Activated T-helper 1 cell treated with anti-CD3 and anti-CD28 coated beads, Interleukin-2, amount 50 U/mL, for 16 hours (primary cell): ENCODE results near the gene BET1.

Experiments used
- DNase-seq, 2 donors: peaks; one replicate each; pipeline ENCODE4 v3.0.0-alpha.2; 2020; ENCODE audit warnings: low read depth in 1 of 2, low spot score in 1 of 2

Gene BET1

GRCh38 chr7:93958651-93959050 lies 45.5 kb downstream of the BET1 start:
- DNase-seq = no peak

DNA sequence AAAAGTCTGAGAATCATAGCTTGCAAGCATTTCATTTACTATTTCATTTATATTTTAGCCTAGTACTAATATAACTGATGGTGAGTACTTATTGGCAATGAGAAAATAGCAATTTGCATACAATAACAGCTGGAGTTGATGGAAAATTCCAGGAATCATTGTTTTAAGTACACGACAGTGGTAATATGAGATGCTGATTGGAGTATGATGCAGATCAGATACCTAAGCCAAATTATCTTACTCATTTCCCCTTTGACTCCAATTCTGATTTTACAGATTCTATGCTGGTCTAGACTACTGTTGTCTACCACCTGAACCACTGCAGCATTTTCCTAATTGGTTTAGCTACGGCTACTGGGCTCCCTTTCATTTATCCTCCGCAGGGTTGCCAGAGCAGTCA lies 45.9 kb downstream of the BET1 start:
- no peak for DNase-seq

- no peak for DNase-seq
Measured at GRCh38 chr7:93957767-93958166, 46.4 kb downstream of the BET1 start.

DNA sequence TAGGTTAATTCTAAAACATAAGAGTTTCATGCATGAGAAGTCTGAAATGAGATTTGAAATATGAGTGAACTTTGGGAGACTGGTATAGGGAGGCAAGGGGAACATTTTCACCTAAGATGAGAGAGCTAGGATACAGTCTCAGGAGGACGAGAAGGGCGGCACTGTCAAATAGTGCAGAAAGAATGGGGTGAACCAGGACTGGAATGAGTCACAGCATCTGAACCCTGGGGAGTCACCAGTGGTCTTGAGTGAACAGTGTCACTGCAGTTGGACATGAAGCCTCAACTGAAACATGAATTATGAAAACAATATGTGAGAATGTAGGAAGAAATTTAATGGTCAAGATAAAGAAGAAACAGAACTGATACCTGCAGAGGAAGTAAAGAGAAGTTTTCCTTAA lies 48.9 kb downstream of the BET1 start:
- DNase-seq = no peak

DNA sequence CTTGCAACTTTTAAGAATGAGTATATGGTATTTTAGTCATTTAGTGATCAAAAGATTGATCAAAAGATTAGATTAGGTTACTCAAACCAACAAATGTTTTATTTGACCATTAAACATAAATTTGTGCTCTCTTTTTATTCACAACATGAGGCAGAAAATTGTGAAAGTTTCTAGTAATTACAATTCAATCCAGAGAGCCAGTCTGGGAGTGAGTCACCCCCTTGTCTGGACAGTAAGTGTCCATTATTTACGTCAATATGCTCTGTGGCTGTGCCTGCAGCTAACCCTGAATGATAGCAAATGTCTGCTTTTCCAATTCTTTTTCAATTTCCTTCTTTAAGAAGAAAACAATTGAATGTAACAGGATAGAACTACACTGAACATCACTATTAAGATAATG lies 54.7 kb downstream of the BET1 start:
- no peak for DNase-seq

GRCh38 chr7:93948873-93949272 lies 55.3 kb downstream of the BET1 start:
- no peak for DNase-seq

GRCh38 chr7:93948106-93948505 lies 56.0 kb downstream of the BET1 start:
- no peak for DNase-seq

GRCh38 chr7:93945756-93946535 lies 58.2 kb downstream of the BET1 start:
- no peak for DNase-seq

GRCh38 chr7:93945083-93945482 lies 59.1 kb downstream of the BET1 start:
- DNase-seq = no peak

GRCh38 chr7:93944673-93945072 lies 59.5 kb downstream of the BET1 start:
- no peak for DNase-seq

GRCh38 chr7:93943816-93944540 lies 60.2 kb downstream of the BET1 start:
- DNase-seq = no peak
